Activated naive CD4-positive, alpha-beta T cell (primary cell): ENCODE measurements around the gene FANCB.
A peak's percentile ranks its signal among the peaks of the same experiment; 100 is the strongest.

Experiments used
- DNase-seq, 4 experiments: peaks; one replicate each; lab custom pipeline; 2025; lab: John Stamatoyannopoulos, UW

The FANCB gene

GRCh38 chrX:14872851-14873675, at the start of gene FANCB, which contains the start of gene MOSPD2:
Gene FANCB (minus strand): TSS chrX:14873069. CDS start chrX:14865510, 7,559 bp downstream.
Gene MOSPD2 (plus strand): TSS chrX:14873421. CDS start chrX:14873529, 108 bp downstream.
- DNase-seq: peak; percentile 73 to 92 (median 84)

DNA sequence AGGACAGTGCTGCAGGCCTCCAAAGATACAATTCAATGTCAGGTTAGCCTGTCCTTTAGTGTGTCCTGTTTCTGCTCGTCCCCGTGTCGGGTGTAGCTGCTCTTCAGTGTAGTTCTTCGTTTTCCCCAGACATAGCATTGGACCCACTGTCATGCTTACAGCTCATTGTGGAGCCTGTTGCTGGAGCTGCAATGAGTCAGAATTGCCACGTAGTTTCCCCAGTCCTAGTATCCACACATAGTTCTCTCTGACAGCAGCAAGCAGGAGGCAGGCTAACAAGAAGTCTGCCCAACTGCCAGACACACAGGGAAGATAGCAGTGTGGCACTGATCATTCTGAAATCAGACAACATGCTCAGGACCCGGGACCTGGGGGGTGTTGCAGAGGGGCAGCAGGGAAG, 49.6 kb upstream of the FANCB start:
- DNase-seq: no peak

DNA sequence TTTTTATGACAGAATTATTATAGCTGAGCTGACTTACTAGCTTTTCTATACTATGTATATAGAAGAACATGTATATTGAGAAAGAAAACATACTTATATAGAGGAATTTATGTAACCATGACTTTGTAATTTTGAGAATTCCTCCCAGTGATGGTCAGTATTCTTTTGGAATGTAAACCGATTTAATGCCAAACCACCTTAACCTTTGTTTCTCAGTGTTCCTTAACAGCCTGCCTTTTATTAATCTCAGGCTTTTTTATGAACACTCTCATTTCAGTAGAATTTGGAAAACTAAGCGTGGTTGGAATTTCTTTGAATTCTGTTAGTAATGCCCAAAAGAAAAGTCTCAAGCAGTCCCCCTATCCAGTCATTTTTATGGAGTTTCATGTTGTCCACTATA, 47.3 kb upstream of the FANCB start:
- DNase-seq: no peak

GRCh38 chrX:14919407-14919806, 46.5 kb upstream of the FANCB start:
- DNase-seq: no peak

- DNase-seq: no peak
Measured at GRCh38 chrX:14916017-14916674, 43.3 kb upstream of the FANCB start.

- no peak for DNase-seq
Measured at GRCh38 chrX:14915596-14915995, 42.7 kb upstream of the FANCB start.

DNA sequence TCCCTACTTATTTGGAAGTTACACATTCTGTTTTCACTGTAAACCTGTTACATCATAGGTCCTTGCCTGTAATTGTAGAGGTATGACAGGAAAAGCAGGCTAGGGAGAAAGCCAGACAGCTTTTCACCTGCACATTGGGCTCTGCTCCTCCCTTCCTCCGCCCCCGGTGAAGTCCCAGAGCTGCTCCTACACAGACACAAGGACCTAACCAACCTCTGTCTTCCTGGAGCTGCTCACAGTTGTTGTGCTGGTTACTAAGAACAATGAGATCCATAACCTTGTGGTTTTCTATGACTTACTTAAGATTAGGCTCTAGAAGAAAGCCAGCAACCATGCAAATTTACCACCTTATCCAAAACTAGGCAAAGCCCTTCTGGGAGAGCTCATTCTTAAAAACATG, 40.4 kb upstream of the FANCB start:
- no peak for DNase-seq

- DNase-seq: no peak
Measured at GRCh38 chrX:14903891-14904290, 31.0 kb upstream of the FANCB start.

DNA sequence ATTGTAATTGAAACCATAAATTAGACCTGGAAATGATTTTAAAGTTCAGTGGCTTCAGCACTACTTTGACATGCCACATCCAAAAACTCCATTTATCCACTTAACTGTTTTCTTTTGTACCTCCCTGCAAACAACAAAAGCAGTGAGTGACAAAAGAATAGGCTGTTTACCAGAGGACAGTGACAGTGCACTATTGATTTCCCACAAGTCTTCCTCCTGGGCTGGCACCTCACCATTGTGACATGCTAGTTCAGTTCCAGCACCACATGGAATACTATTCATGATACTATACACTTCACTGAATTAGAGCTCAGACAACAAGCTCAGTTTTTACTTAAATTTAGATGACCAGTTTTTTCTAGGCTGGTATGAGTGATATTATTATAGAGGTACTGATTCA, 29.7 kb upstream of the FANCB start:
- DNase-seq: no peak

DNA sequence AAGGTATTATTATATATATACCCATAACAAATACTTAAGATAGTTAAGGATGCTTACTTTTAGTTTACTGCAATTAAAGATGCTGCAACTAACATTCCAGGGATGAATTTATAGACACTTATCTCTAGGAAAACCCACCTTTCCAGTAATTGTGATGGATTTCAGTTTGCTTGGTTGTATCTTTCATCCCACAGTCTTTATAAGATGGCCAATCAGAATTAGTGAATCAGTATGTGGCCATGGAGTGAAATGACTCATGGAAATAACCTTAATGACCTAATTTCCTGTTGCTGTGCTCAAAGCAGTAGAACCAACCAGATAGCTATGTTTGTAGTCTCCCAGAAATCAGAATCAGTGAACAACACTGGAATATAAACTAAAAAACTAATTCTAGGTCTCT, 26.7 kb upstream of the FANCB start:
- no peak for DNase-seq

GRCh38 chrX:14897042-14897441, 24.2 kb upstream of the FANCB start:
- DNase-seq: no peak

DNA sequence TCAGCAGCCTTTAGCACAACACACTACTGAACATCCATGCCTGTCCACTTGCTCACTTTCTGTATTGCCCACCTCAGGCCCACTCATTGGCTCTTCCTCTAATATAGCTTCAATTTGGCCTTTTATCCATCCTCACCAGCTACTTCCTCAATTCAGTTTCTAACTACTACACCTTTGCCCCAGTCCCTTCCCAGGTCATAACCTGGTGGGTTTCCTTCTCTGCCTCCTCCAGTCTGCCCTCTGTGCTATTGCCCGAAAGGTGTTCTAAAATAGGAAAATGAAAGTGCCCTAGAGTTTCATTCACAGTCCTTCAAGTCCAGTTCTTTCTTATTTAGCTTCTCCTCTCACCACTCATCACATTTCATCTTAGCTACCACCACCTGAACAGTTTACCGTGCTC, 23.4 kb upstream of the FANCB start:
- no peak for DNase-seq

DNA sequence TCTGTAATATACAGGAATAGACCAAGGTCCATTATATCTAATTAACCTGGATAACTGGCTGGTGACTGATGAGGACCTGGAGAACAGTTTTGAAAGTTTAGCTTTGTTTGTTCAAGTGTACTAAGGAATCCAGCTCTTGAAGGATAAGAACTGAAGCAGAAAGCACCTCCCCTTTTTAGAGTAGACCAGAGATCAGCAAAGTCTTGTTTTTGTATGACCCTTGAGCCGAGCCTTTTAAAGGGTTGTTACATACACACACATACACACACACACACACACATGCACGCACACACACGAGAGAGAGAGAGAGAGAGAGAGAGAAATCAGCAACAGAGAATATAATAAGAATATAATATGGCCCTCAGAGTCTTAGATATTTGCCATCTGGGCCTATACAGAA, 13.4 kb upstream of the FANCB start:
- no peak for DNase-seq

GRCh38 chrX:14884714-14885113, 11.8 kb upstream of the FANCB start:
- no peak for DNase-seq

- DNase-seq: no peak
Measured at GRCh38 chrX:14883826-14884225, 11.0 kb upstream of the FANCB start.

DNA sequence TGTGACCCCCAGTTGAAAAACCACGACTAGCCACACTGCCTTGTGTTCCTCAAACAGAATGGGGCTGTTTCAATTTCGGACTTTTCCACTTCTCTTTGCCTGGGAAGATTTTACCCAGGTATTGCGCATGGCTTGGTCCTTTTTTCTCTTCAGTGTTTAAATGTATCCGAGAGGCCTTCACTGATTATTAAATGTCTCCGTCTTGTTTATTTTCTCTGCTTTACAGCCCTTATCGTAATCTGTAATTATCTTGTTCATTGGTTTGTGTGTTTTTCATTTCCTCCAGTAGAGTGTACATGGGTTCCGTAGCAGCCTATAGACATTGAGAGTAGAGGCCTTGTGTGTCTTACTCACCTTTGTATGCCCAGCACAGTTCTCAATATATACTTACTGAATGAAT, 2.8 kb upstream of the FANCB start:
- no peak for DNase-seq

DNA sequence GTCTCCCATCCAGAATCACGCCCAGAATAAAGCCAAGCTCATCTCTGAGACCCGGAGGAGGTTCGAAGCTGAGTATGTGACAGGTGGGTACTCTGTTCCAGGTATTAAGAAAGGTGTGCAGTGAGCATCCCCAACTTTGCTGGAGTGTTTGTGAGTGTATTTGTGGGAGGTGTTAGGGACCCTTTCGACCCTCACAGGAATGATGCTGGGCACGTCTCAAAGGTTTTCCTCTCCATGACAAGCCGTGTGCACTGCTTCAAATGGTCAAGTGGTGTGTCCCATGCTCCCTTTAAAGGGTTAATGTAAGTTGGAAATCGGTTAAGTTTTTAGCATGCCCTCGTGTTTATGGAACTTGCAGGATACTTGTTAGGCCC, 794 bp upstream of the FANCB start:
- no peak for DNase-seq

GRCh38 chrX:14872355-14872754, 514 bp downstream of the FANCB start:
- peak in 1 of 4 experiments; percentile 0 for DNase-seq

- no peak for DNase-seq
Measured at GRCh38 chrX:14871767-14872166, 1.1 kb downstream of the FANCB start.

DNA sequence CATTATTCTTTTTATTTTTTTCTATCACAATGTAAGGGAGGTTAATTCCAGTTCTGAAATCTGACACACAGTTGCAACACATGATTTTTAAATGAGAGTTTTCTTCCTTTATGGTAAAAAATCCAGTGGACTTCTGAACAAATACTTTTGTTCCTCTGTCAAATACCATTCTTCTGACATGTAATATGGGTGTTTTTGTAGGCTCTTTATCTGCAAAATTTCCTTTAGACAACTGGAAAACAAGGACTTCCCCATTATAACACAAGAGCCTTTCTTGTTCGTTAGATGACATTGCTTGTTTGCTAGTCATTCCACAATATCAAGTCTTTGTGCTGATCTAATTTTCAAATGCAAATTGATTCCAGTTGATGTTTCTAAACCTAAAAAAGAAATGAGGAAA, 7.7 kb downstream of the FANCB start:
- no peak for DNase-seq

- DNase-seq: no peak
Measured at GRCh38 chrX:14864631-14865030, 8.2 kb downstream of the FANCB start.

DNA sequence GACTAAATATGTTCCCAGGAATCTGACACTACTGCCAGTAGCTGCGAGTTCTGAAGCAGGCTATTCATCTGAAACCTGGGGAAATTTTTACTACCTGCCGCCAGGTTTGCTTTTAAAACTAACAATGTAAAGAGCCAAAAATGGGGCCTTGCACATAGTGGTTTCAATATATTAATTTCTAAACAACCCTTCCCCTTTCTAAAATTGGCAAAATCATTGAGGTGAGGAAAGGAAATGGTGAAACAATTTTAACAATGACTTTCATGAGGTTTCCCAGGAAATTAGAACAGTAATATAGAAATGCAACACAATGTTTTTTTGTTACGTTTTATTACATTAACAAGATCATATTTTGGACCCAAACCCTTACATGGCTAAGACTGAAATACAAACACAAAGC, 21.3 kb downstream of the FANCB start:
- no peak for DNase-seq

- DNase-seq: no peak
Measured at GRCh38 chrX:14843666-14844065, 29.2 kb downstream of the FANCB start.

DNA sequence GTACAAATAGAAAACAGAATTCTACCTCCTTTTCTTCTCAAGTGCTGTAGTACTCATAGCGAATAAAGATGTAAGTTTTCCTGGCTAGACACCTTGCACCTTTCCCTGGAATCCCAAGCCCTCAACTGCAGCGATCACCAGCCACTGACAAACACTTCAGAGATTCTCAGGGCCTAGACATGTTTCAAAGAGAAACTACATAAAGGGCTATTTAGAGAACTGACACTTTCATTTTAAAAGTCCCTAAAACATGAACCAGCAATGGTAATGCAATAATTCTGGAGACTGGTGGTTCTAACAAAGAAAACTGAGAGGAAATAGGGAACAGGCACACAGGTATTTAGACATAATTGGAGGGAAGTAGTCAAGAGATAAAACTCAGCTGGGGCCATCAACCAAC, 35.7 kb downstream of the FANCB start:
- DNase-seq: no peak
